ENCODE measurements around the gene CARMIL1.

DNA sequence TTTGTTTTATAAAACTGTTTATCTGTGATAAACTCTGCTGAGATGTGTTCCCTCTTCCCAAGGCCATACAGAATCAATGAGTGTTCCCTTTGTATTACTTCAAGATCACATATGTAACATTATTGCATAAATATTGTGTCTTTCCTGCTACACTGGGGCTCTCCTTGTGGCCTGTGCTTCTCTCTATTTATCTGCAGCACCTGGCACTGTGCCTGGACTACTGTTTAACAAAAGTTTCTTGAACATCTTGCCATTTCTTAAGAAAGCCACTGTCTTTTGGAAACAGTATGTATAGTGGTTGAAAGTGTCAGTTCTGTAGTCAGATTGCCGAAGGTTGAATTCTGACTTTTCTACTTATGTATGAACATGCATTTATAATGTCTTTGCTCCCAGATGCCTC, 203.8 kb downstream of the CARMIL1 start:
- TF ChIP-seq HDGF (IDR thresholded peaks at IDR 0.05; ENCODE audit: borderline replicate concordance) (no peak), ELF4 (IDR thresholded peaks at IDR 0.05) (no peak), TARDBP (IDR thresholded peaks at IDR 0.05) (no peak), L3MBTL2 (conservative IDR thresholded peaks at IDR 0.05) (no peak), SP1 (IDR thresholded peaks at IDR 0.05) (no peak), SUZ12 (IDR thresholded peaks at IDR 0.05) (no peak), FOXM1 (IDR thresholded peaks at IDR 0.05; ENCODE audit: borderline replicate concordance) (no peak), FOXK2 (IDR thresholded peaks at IDR 0.05) (no peak), CTBP1 (IDR thresholded peaks at IDR 0.05; ENCODE audit: borderline replicate concordance) (no peak)

All from HEK293T (cell line).